Measurements from ENCODE around the gene KRT17. TPM values are rescaled to one million over a fixed set of nuclear protein-coding genes. Genes with fewer than 3 reads are reported as not detected.
A peak's percentile ranks its signal among the peaks of the same experiment; 100 is the strongest.
"Not testable (repeated sequence)": the region's sequence is repeated elsewhere in the genome, so short reads cannot be mapped to it uniquely, and the experiment has no call there.

Gene KRT17
- total RNA-seq, 1 donor from 2014 or later = not detected

- DNase-seq (ENCODE audit: low spot score) = no peak
- intact Hi-C loops (cut with DNase I) = no loop called here
Measured at GRCh38 chr17:41654678-41655607, 30.6 kb upstream of the KRT17 start.

- DNase-seq (ENCODE audit: low spot score) = no peak
- intact Hi-C loops (cut with DNase I) = no loop called here
Measured at GRCh38 chr17:41653892-41654677, 29.7 kb upstream of the KRT17 start.

GRCh38 chr17:41653421-41653820 is 29.0 kb upstream of the KRT17 start:
- intact Hi-C loops (cut with DNase I) = no loop called here
- no peak for DNase-seq (ENCODE audit: low spot score)

GRCh38 chr17:41652461-41652970 is 28.1 kb upstream of the KRT17 start:
- no peak for DNase-seq (ENCODE audit: low spot score)
- intact Hi-C loops (cut with DNase I) = no loop called here

- intact Hi-C loops (cut with DNase I) = no loop called here
- no peak for DNase-seq (ENCODE audit: low spot score)
Measured at GRCh38 chr17:41651625-41652460, 27.5 kb upstream of the KRT17 start.

- no peak for DNase-seq (ENCODE audit: low spot score)
- intact Hi-C loops (cut with DNase I) = no loop called here
Measured at GRCh38 chr17:41650794-41651624, 26.6 kb upstream of the KRT17 start.

GRCh38 chr17:41649923-41650519 is 25.6 kb upstream of the KRT17 start:
- intact Hi-C loops (cut with DNase I) = loop anchor here (2.0 to 5.0 kb wide), 2 partner anchors 741 to 843 kb away; no protein-coding TSS in a partner anchor

GRCh38 chr17:41648411-41649195 is 24.2 kb upstream of the KRT17 start:
- intact Hi-C loops (cut with DNase I) = loop anchor here (1.0 to 5.0 kb wide), 4 partner anchors 14 to 841 kb away; no protein-coding TSS in a partner anchor
- DNase-seq (ENCODE audit: low spot score) = peak; percentile 92

More at GRCh38 chr17:41649923-41650519, 25.6 kb upstream of the KRT17 start:
- no peak for DNase-seq (ENCODE audit: low spot score)

GRCh38 chr17:41647940-41648410 is 23.6 kb upstream of the KRT17 start:
- peak; percentile 95 for DNase-seq (ENCODE audit: low spot score)
- intact Hi-C loops (cut with DNase I) = loop anchor here (1.0 to 5.0 kb wide), 4 partner anchors 14 to 841 kb away; no protein-coding TSS in a partner anchor

- DNase-seq (ENCODE audit: low spot score) = no peak
- intact Hi-C loops (cut with DNase I) = loop anchor here (5.0 kb wide), 1 partner anchor 840 kb away; no protein-coding TSS in a partner anchor
Measured at GRCh38 chr17:41647038-41647813, 22.9 kb upstream of the KRT17 start.

- DNase-seq (ENCODE audit: low spot score) = no peak
- intact Hi-C loops (cut with DNase I) = no loop called here
Measured at GRCh38 chr17:41642252-41643156, 18.1 kb upstream of the KRT17 start.

- intact Hi-C loops (cut with DNase I); DNase-seq (ENCODE audit: low spot score): not testable (repeated sequence)
Measured at GRCh38 chr17:41640596-41640995, 16.2 kb upstream of the KRT17 start.

GRCh38 chr17:41639492-41640473 is 15.4 kb upstream of the KRT17 start:
- intact Hi-C loops (cut with DNase I) = no loop called here
- no peak for DNase-seq (ENCODE audit: low spot score)

- no peak for DNase-seq (ENCODE audit: low spot score)
- intact Hi-C loops (cut with DNase I) = no loop called here
Measured at GRCh38 chr17:41638941-41639340, 14.6 kb upstream of the KRT17 start.

Measured in cardiac septum (tissue), 1 donor.